Endothelial cell of umbilical vein (primary cell): Measurements from ENCODE around the gene CREB3. TPM values are rescaled to one million over a fixed set of nuclear protein-coding genes. Genes with fewer than 3 reads are reported as not detected.

Experiments used
- BruUV-seq: library from RNA; stranded (reverse); fragments of 400-500 nt; replicated peaks from 2 replicates; lab custom pipeline; 2021; lab: Mats Ljungman, UMichigan
- CTCF ChIA-PET: fragments of 300-600, 350-600 bp; sonication (Branson Sonifier 250); formaldehyde crosslinking; loops from one replicate; lab custom pipeline; 2021; ENCODE audit warnings: antibody characterized with exemption, inconsistent platforms; lab: Charles Lee
- POLR2A ChIA-PET: fragments of 300-600, 350-600 bp; sonication (Branson Sonifier 250); formaldehyde crosslinking; loops from one replicate; lab custom pipeline; 2021; ENCODE audit warnings: antibody characterized with exemption, inconsistent platforms; lab: Charles Lee
- DNase-seq: peaks from one replicate; pipeline ENCODE4 v3.0.0-alpha.2; 2011; ENCODE audit warnings: low read depth, low spot score
- FAIRE-seq: peaks from 2 replicates; lab custom pipeline; 2011; peaks lifted over from hg19 to GRCh38; lab: Jason Lieb, UNC
- H2AFZ ChIP-seq: 2 replicates; pipeline ENCODE4 v1.6.0; 2012; ENCODE audit warnings: low read depth, low read length, control low read depth, inconsistent platforms
- H3K27ac ChIP-seq: 2 replicates; pipeline ENCODE4 v1.5.1; 2011; ENCODE audit warnings: low read depth, mild to moderate bottlenecking, control low read depth, low read length, moderate library complexity; ENCODE audit not compliant: insufficient read depth
- H3K27me3 ChIP-seq, 2 experiments: 2 replicates each; pipeline versions ENCODE4 v1.6.0 to v1.6.1; 2011; ENCODE audit warnings: low read length in 2 of 2, mixed read lengths in 1 of 2; ENCODE audit not compliant: control insufficient read depth in 2 of 2, insufficient read depth in 2 of 2
- H3K36me3 ChIP-seq, 2 experiments: 2 replicates in 1 of 2; 3 replicates in 1 of 2; pipeline ENCODE4 v1.5.1; 2011; ENCODE audit warnings: low read length in 2 of 2, mild to moderate bottlenecking in 1 of 2, moderate library complexity in 1 of 2; ENCODE audit not compliant: control insufficient read depth in 2 of 2, insufficient read depth in 2 of 2; ENCODE audit errors: extremely low read depth in 1 of 2
- H3K4me1 ChIP-seq: 3 replicates; pipeline ENCODE4 v1.5.1; 2011; ENCODE audit warnings: mild to moderate bottlenecking, low read length; ENCODE audit not compliant: control insufficient read depth, insufficient read depth; ENCODE audit errors: extremely low read depth
- H3K4me2 ChIP-seq: 2 replicates; pipeline ENCODE4 v1.6.1; 2011; ENCODE audit warnings: low read length, control low read depth, mixed read lengths; ENCODE audit not compliant: insufficient read depth
- H3K4me3 ChIP-seq, 3 experiments: fragments of 200-600 bp in 1 of 3; sonication (generic), shearing (Covaris generic) in 1 of 3; replicated peaks in 1 of 3; 2 replicates each; pipeline ENCODE4 v1.5.1; 2011 to 2016; ENCODE audit warnings: control low read depth in 3 of 3, low read length in 3 of 3, mild to moderate bottlenecking in 2 of 3, inconsistent platforms in 1 of 3, low read depth in 1 of 3, moderate library complexity in 1 of 3; ENCODE audit not compliant: insufficient read depth in 1 of 3
- H3K79me2 ChIP-seq: 2 replicates; pipeline ENCODE4 v1.6.0; 2012; ENCODE audit warnings: low read length, inconsistent platforms; ENCODE audit not compliant: control insufficient read depth, insufficient read depth
- H3K9ac ChIP-seq: replicated peaks from 2 replicates; pipeline ENCODE3; 2011; ENCODE audit warnings: low read length, control low read depth; ENCODE audit not compliant: insufficient read depth; ENCODE audit errors: extremely low read depth
- H3K9me1 ChIP-seq: replicated peaks from 3 replicates; pipeline ENCODE4 v1.6.0; 2011; ENCODE audit warnings: mild to moderate bottlenecking, low read length; ENCODE audit not compliant: control insufficient read depth, insufficient read depth; ENCODE audit errors: extremely low read depth
- H3K9me3 ChIP-seq: replicated peaks from 2 replicates; pipeline ENCODE4 v1.5.1; 2012; ENCODE audit warnings: low read length, inconsistent platforms; ENCODE audit not compliant: control insufficient read depth, insufficient read depth
- H4K20me1 ChIP-seq: replicated peaks from 2 replicates; pipeline ENCODE3; 2011; ENCODE audit warnings: mild to moderate bottlenecking, low read length; ENCODE audit not compliant: control insufficient read depth, insufficient read depth; ENCODE audit errors: extremely low read depth
- CTCF ChIP-seq, 2 donors: IDR thresholded peaks; 1 replicate in 1 of 2; 2 replicates in 1 of 2; pipeline ENCODE4 v1.5.1; 2011; ENCODE audit warnings: low read length in 2 of 2, mild to moderate bottlenecking in 2 of 2, moderate library complexity in 2 of 2, control low read depth in 1 of 2, inconsistent platforms in 1 of 2, low read depth in 1 of 2; ENCODE audit not compliant: insufficient read depth in 1 of 2; ENCODE audit errors: extremely low read depth in 1 of 2
- EZH2 ChIP-seq: IDR thresholded peaks from 2 replicates; pipeline ENCODE4 v1.6.1; 2012; ENCODE audit warnings: borderline replicate concordance, low read depth, mild to moderate bottlenecking, moderate library complexity, low read length, inconsistent platforms; ENCODE audit not compliant: severe bottlenecking
- FOS ChIP-seq: IDR thresholded peaks from 2 replicates; pipeline ENCODE4 v1.6.1; 2011; ENCODE audit warnings: mild to moderate bottlenecking, low read length, moderate library complexity, borderline replicate concordance; ENCODE audit not compliant: insufficient read depth
- GATA2 ChIP-seq: IDR thresholded peaks from 2 replicates; pipeline ENCODE4 v1.7.0; 2011; ENCODE audit warnings: low read depth, mild to moderate bottlenecking, moderate library complexity, mixed read lengths, low read length; ENCODE audit not compliant: insufficient read length, insufficient read depth
- JUN ChIP-seq: IDR thresholded peaks from 2 replicates; pipeline ENCODE4 v1.6.1; 2011; ENCODE audit warnings: borderline replicate concordance, low read depth; ENCODE audit not compliant: insufficient read length, insufficient read depth
- MYC ChIP-seq: IDR thresholded peaks from one replicate; pipeline ENCODE4 v1.6.1; 2011; ENCODE audit warnings: mild to moderate bottlenecking, low read depth, low read length
- POLR2A ChIP-seq: IDR thresholded peaks from 2 replicates; pipeline ENCODE4 v1.6.1; 2012; ENCODE audit warnings: low read depth, mild to moderate bottlenecking, control low read depth, low read length
- POLR2AphosphoS5 ChIP-seq: IDR thresholded peaks from 2 replicates; pipeline ENCODE4 v1.6.1; 2012; ENCODE audit warnings: low read depth, mild to moderate bottlenecking, control low read depth, low read length, moderate library complexity; ENCODE audit not compliant: insufficient read depth
- dilution Hi-C: fragments of 300-500 bp; cut with MboI; formaldehyde crosslinking; loops from one replicate; pipeline ENCODE4 v1.15.0; 2019; ENCODE audit warnings: low sequenced_read_pairs; ENCODE audit not compliant: extremely low pct_ligation_motif_present
- intact Hi-C: fragments of 100-400 bp; cut with micrococcal nuclease; formaldehyde crosslinking; loops from one replicate; pipeline ENCODE4 v1.10.0; 2022
- polyA plus RNA-seq, 4 experiments: library from polyadenylated mRNA; depleted of rRNA in 3 of 4; stranded (reverse) in 3 of 4; unstranded in 1 of 4; fragments of >200 nt; gene quantifications; 2 replicates each; pipeline versions ENCODE4 v1.2.1 to v1.2.3, GENCODE V29; 2011 to 2012; ENCODE audit warnings: missing spikeins in 1 of 4
- total RNA-seq: library from RNA; stranded (reverse); gene quantifications from 2 replicates; pipeline ENCODE4 v1.2.3, GENCODE V29; 2021
- TF ChIP-seq, protein P1 (sequence below): IDR thresholded peaks from 2 replicates; pipeline ENCODE4 v1.6.1; 2011; ENCODE audit not compliant: insufficient read depth, insufficient read length

Gene CREB3
- total and polyA plus RNA-seq, 2 donors (not counting 3 experiments of a cell fraction or from before 2014, with no cell fraction given) = 39.8 to 52.1 TPM

DNA sequence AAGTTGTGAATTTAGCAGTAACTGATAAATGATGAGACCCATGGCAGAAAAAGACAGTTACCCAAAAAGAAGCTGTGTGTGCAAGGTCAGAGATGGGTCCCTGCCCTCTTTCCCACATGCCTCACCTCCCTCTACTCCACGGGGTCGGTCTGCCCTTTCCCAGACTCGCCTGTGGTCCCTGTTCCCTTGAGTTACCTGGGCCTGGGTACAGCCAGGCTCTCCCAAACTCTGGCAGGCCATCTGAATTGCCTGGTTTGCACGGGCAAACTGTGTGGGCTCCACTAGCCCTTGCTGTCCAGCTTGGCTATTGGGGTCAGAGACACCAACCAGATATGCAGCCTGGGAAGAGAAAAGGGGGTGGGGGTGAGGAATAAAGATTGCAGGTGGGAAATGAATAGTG is 24.3 kb upstream of the CREB3 start:
- ChIA-PET POLR2A (no interaction called here), CTCF (interaction anchor here (1.1 to 2.0 kb wide), 2 partner anchors 11 to 21 kb away, joined by 3 to 15 read pairs; no protein-coding TSS in a partner anchor)
- FAIRE-seq = no peak
- Histone ChIP-seq H3K9me1 (no peaks in the 10 kb centered on the region), H2AFZ (no peak overlapping the region), H3K4me1 (no peaks in the 10 kb centered on the region), H3K9ac (no peak overlapping the region), H3K36me3 (peaks cover 70 to 82% of the 10 kb centered on the region in 2 experiments), H3K27me3 (no peaks in the 10 kb centered on the region), H3K4me2 (no peak overlapping the region), H3K9me3 (no peaks in the 10 kb centered on the region), H4K20me1 (no peaks in the 10 kb centered on the region), H3K27ac (no peak overlapping the region), H3K4me3 (no peak overlapping the region), H3K79me2 (no peaks in the 10 kb centered on the region)
- intact Hi-C loops = no loop called here
- no peak for TF ChIP-seq CTCF (IDR thresholded peaks at IDR 0.05; ENCODE audit: extremely low read depth in 1 of 2, insufficient read depth in 1 of 2, low read depth in 1 of 2, low read length in 2 of 2)
- no peak for TF ChIP-seq MYC
- no peak for TF ChIP-seq JUN
- TF ChIP-seq, protein P1, sequence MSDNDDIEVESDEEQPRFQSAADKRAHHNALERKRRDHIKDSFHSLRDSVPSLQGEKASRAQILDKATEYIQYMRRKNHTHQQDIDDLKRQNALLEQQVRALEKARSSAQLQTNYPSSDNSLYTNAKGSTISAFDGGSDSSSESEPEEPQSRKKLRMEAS = no peak
- no peak for TF ChIP-seq GATA2
- TF ChIP-seq FOS = no peak
- no peak for TF ChIP-seq POLR2AphosphoS5
- no peak for TF ChIP-seq POLR2A
- TF ChIP-seq EZH2 = no peak
- BruUV-seq = no TSS peak
- no peak for DNase-seq
- dilution Hi-C loops = no loop called here
